HCT116 (cell line): ENCODE data around the gene KRI1. TPM values are rescaled to one million over a fixed set of nuclear protein-coding genes. Genes with fewer than 3 reads are reported as not detected.

Experiments
- ATAC-seq: fragments of 200-7000 bp; cut with Tn5 transposase; 2 replicates; pipeline ENCODE4 v1.9.1; 2020; ENCODE audit warnings: mild to moderate bottlenecking, moderate library complexity
- BruUV-seq: library from RNA; stranded (reverse); fragments of 400-500 nt; replicated peaks from 2 replicates; lab custom pipeline; 2021; lab: Mats Ljungman, UMichigan
- CTCF ChIA-PET: fragments of 300-600 bp; sonication (Branson Sonifier 250); formaldehyde crosslinking; loops from one replicate; lab custom pipeline; 2021; ENCODE audit warnings: antibody characterized with exemption; lab: Charles Lee
- POLR2A ChIA-PET: fragments of 300-600, 350-600 bp; sonication (Branson Sonifier 250); formaldehyde crosslinking; loops from one replicate; lab custom pipeline; 2021; ENCODE audit warnings: antibody characterized with exemption; lab: Charles Lee
- RAD21 ChIA-PET, 2 experiments: fragments of 300-600 bp; sonication (Branson Sonifier 250); formaldehyde crosslinking; loops; one replicate each; lab custom pipeline; 2023; ENCODE audit warnings: low total read pairs in 2 of 2; ENCODE audit not compliant: uncharacterized antibody in 2 of 2, unreplicated experiment in 2 of 2, low non-redundant PET in 1 of 2; lab: Charles Lee
- DNase-seq: peaks from one replicate; pipeline ENCODE4 v3.0.0-alpha.2; 2010; ENCODE audit warnings: low read depth, low spot score
- H2AFZ ChIP-seq: fragments of 200-600 bp; shearing (Covaris generic), sonication (generic); 2 replicates; pipeline ENCODE4 v1.6.1; 2017; ENCODE audit warnings: low read depth, mixed run types, mixed read lengths, antibody characterized with exemption, low read length; ENCODE audit not compliant: poor library complexity, severe bottlenecking
- H3K27ac ChIP-seq: 2 replicates; pipeline ENCODE4 v1.5.1; 2012; ENCODE audit warnings: low read depth, low read length
- H3K27me3 ChIP-seq: fragments of 200-600 bp; sonication (generic); 2 replicates; pipeline ENCODE4 v1.6.1; 2016; ENCODE audit warnings: mixed run types, low read length, mixed read lengths; ENCODE audit not compliant: insufficient read depth
- H3K36me3 ChIP-seq, 2 experiments: fragments of 200-500 bp in 1 of 2; fragments of 200-600 bp in 1 of 2; sonication (Bioruptor generic) in 1 of 2; sonication (generic) in 1 of 2; 2 replicates each; pipeline versions ENCODE4 v1.5.1 to v1.6.1; 2014 to 2016; ENCODE audit warnings: low read length in 2 of 2, inconsistent platforms in 1 of 2, mixed read lengths in 1 of 2, mixed run types in 1 of 2; ENCODE audit not compliant: insufficient read depth in 2 of 2, control insufficient read depth in 1 of 2
- H3K4me1 ChIP-seq, 2 experiments: fragments of 200-600 bp in 1 of 2; sonication (generic) in 1 of 2; 2 replicates each; pipeline versions ENCODE4 v1.5.1 to v1.6.1; 2012 to 2017; ENCODE audit warnings: low read length in 2 of 2, inconsistent platforms in 1 of 2, mild to moderate bottlenecking in 1 of 2, mixed read lengths in 1 of 2, mixed run types in 1 of 2, moderate library complexity in 1 of 2; ENCODE audit not compliant: insufficient read depth in 2 of 2, control insufficient read depth in 1 of 2
- H3K4me2 ChIP-seq: fragments of 200-600 bp; sonication (generic); 2 replicates; pipeline ENCODE4 v1.6.1; 2017; ENCODE audit warnings: mixed run types, low read length, mixed read lengths
- H3K4me3 ChIP-seq, 2 experiments: fragments of 200-600 bp in 1 of 2; sonication (generic) in 1 of 2; replicated peaks in 1 of 2; 2 replicates each; pipeline ENCODE4 v1.5.1; 2011 to 2016; ENCODE audit warnings: low read length in 2 of 2, control low read depth in 1 of 2, low read depth in 1 of 2, mild to moderate bottlenecking in 1 of 2, mixed read lengths in 1 of 2, mixed run types in 1 of 2
- H3K79me2 ChIP-seq: fragments of 200-600 bp; sonication (generic); 2 replicates; pipeline ENCODE4 v1.6.1; 2017; ENCODE audit warnings: mild to moderate bottlenecking, mixed run types, low read length, moderate library complexity, mixed read lengths; ENCODE audit not compliant: insufficient read depth
- H3K9ac ChIP-seq: fragments of 200-600 bp; sonication (generic); 2 replicates; pipeline ENCODE4 v1.6.1; 2016; ENCODE audit warnings: low read length, mixed read lengths
- H3K9me2 ChIP-seq: fragments of 200-600 bp; sonication (generic), shearing (Covaris generic); 2 replicates; pipeline ENCODE4 v1.6.1; 2017; ENCODE audit warnings: mixed run types, mild to moderate bottlenecking, moderate library complexity; ENCODE audit not compliant: insufficient read depth
- H3K9me3 ChIP-seq, 2 experiments: fragments of 200-500 bp in 1 of 2; fragments of 200-600 bp in 1 of 2; sonication (Bioruptor generic) in 1 of 2; sonication (generic) in 1 of 2; 2 replicates each; pipeline ENCODE4 v1.6.1; 2014 to 2017; ENCODE audit warnings: low read length in 2 of 2, mixed read lengths in 2 of 2, inconsistent platforms in 1 of 2, low read depth in 1 of 2, mild to moderate bottlenecking in 1 of 2, mixed run types in 1 of 2, moderate library complexity in 1 of 2; ENCODE audit not compliant: control insufficient read depth in 1 of 2, insufficient read depth in 1 of 2
- H4K20me1 ChIP-seq: fragments of 200-600 bp; sonication (generic), shearing (Covaris generic); 2 replicates; pipeline ENCODE4 v1.6.1; 2017; ENCODE audit warnings: mixed run types, mild to moderate bottlenecking, moderate library complexity; ENCODE audit not compliant: insufficient read depth
- EGR1 ChIP-seq: IDR thresholded peaks from 2 replicates; pipeline ENCODE4 v1.6.1; 2012; ENCODE audit warnings: low read depth
- FOSL1 ChIP-seq: IDR thresholded peaks from 2 replicates; pipeline ENCODE4 v1.6.1; 2012; ENCODE audit warnings: low read depth
- POLR2A ChIP-seq: IDR thresholded peaks from 2 replicates; pipeline ENCODE4 v1.7.0; 2011; ENCODE audit warnings: borderline replicate concordance; ENCODE audit not compliant: insufficient read depth, insufficient read length; ENCODE audit errors: extremely low read depth
- RAD21 ChIP-seq: IDR thresholded peaks from 2 replicates; pipeline ENCODE4 v1.6.1; 2012; ENCODE audit warnings: low read depth, mild to moderate bottlenecking
- REST ChIP-seq: IDR thresholded peaks from 2 replicates; pipeline ENCODE4 v1.6.1; 2012; ENCODE audit warnings: low read depth
- SP1 ChIP-seq: IDR thresholded peaks from 2 replicates; pipeline ENCODE4 v1.6.1; 2012; ENCODE audit warnings: low read depth
- TCF7L2 ChIP-seq: IDR thresholded peaks from 2 replicates; pipeline ENCODE4 v1.7.0; 2011; ENCODE audit warnings: borderline replicate concordance, inconsistent platforms; ENCODE audit not compliant: insufficient read depth, insufficient read length; ENCODE audit errors: extremely low read depth
- ZFX ChIP-seq: fragments of 450-650 bp; IDR thresholded peaks from 2 replicates; pipeline ENCODE4 v1.6.1; 2017
- ZNF274 ChIP-seq: fragments of 200-500 bp; sonication (Bioruptor generic); IDR thresholded peaks from 2 replicates; pipeline ENCODE4 v1.6.1; 2014; ENCODE audit warnings: mild to moderate bottlenecking, low read depth, low read length, inconsistent platforms
- intact Hi-C: fragments of 100-400 bp; cut with micrococcal nuclease; formaldehyde crosslinking; loops from 2 replicates; pipeline ENCODE4 v1.10.0; 2022
- total RNA-seq: library from RNA; stranded (reverse); gene quantifications from one replicate; pipeline ENCODE4 v1.2.1, GENCODE V29; 2021; ENCODE audit not compliant: unreplicated experiment

KRI1 gene
- total RNA-seq, 1 experiment from 2014 or later: 44.0 TPM

DNA sequence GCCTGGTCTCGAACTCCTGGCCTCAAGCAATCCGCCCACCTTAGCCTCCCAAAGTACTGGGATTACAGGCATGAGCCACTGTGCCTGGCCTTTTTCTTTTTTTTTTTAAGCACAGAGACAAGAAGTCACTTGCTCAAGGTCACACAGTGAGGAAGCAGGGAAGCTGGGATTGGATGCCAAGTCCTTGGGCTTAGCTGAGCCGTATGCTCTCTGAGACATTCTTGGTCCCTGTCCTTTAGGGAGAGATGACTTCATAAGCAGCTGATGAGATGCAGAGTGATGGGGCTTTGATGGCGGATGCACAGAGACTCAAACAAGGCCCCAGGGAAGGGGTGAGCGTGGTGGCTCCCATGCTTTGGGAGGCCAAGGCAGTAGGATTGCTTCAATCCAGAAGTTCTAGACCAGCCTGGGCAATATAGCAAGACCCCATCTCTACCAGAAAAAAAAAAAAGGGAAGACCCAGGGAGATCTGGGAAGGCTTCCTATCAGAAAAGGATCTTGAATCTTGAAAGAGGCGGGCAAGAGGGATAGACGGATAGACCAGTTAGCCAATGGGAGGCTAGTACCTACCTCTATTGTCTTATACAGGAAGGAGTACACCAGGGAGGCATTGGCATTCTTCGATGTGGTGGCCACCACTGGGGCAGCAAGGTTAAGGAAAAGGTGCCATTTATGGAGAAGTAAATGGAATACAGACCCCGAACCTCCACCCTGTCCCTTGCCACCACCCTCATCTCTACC is 17.4 kb upstream of the KRI1 start:
- H3K9me3 ChIP-seq: no peaks in the 10 kb centered on the region
- H3K27ac ChIP-seq: no peak overlapping the region
- ChIA-PET CTCF (interaction anchor here (0.7 to 3.0 kb wide), 2 partner anchors 62 to 76 kb away, joined by 3 to 114 read pairs; no protein-coding TSS in a partner anchor), POLR2A (interaction anchor here (1.6 kb wide), 1 partner anchor 61 kb away, joined by 4 read pairs; no protein-coding TSS in a partner anchor), RAD21 (interaction anchor here in 1 of 2 experiments (0.5 kb wide), 1 partner anchor 61 kb away, joined by 5 read pairs; no protein-coding TSS in a partner anchor)
- H4K20me1 ChIP-seq: no peaks in the 10 kb centered on the region
- peaks cover 6% of the 10 kb centered on the region; the same call in 1 of the 2 replicates for H3K9me2 ChIP-seq
- no peak overlapping the region for H3K9ac ChIP-seq
- H3K27me3 ChIP-seq: no peaks in the 10 kb centered on the region
- intact Hi-C loops: loop anchor here (5.0 kb wide), 1 partner anchor 44 kb away; the partner anchor contains the start of gene SLC44A2
- TF ChIP-seq RAD21: no peak
- no peak for TF ChIP-seq ZNF274
- no peak for TF ChIP-seq SP1
- no peak for TF ChIP-seq POLR2A
- no peak for TF ChIP-seq TCF7L2
- no peak for TF ChIP-seq FOSL1
- no peak for TF ChIP-seq ZFX
- TF ChIP-seq REST: no peak
- no peak for TF ChIP-seq EGR1
- H3K36me3 ChIP-seq: peaks cover 9% of the 10 kb centered on the region in 2 experiments; a peak in 3 of 4 replicates
- no peak for DNase-seq
- no peak overlapping the region for H3K4me3 ChIP-seq
- no peak for ATAC-seq
- BruUV-seq: no TSS peak
- no peak overlapping the region for H3K4me2 ChIP-seq
- H3K79me2 ChIP-seq: peaks cover 4% of the 10 kb centered on the region; the same call in 1 of the 2 replicates
- no peak overlapping the region for H2AFZ ChIP-seq
- peaks cover 0 to 15% of the 10 kb centered on the region in 2 experiments; a peak in 3 of 4 replicates for H3K4me1 ChIP-seq
